ENCODE measurements around the gene PRSS33.

Gene PRSS33

GRCh38 chr16:2737895-2738418 is 49.4 kb downstream of the PRSS33 start:
- DNase-seq = no peak

DNA sequence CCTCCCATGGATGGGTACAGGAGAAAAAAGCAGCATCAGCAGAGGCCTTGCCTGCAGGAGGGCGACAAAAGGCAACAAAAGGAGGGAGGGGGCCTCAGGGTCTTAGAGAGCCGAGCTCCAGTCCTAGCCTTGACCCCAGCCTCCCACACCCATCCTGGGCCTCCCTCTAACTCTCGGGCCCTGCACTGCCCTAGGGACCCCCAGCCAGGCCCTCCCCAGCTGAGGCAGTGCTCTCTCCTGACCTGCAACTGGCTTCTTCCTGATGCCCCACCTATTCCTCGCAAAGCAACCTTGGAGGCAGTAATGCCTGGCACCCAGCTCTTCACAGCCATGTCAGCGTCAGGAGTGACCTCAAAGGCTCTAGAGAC is 50.1 kb downstream of the PRSS33 start:
- no peak for DNase-seq

GRCh38 chr16:2736476-2737237 is 50.7 kb downstream of the PRSS33 start:
- no peak for DNase-seq

GRCh38 chr16:2734844-2735515 is 52.4 kb downstream of the PRSS33 start:
- DNase-seq = no peak

Data from COR-L47 (cell line).